HuH-7.5 (cell line): Measurements from ENCODE around the gene GPR155.

Experiments
- DNase-seq: peaks from one replicate; pipeline ENCODE4 v3.0.0; 2011; ENCODE audit warnings: low spot score

GPR155 gene, protein sequence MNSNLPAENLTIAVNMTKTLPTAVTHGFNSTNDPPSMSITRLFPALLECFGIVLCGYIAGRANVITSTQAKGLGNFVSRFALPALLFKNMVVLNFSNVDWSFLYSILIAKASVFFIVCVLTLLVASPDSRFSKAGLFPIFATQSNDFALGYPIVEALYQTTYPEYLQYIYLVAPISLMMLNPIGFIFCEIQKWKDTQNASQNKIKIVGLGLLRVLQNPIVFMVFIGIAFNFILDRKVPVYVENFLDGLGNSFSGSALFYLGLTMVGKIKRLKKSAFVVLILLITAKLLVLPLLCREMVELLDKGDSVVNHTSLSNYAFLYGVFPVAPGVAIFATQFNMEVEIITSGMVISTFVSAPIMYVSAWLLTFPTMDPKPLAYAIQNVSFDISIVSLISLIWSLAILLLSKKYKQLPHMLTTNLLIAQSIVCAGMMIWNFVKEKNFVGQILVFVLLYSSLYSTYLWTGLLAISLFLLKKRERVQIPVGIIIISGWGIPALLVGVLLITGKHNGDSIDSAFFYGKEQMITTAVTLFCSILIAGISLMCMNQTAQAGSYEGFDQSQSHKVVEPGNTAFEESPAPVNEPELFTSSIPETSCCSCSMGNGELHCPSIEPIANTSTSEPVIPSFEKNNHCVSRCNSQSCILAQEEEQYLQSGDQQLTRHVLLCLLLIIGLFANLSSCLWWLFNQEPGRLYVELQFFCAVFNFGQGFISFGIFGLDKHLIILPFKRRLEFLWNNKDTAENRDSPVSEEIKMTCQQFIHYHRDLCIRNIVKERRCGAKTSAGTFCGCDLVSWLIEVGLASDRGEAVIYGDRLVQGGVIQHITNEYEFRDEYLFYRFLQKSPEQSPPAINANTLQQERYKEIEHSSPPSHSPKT

GRCh38 chr2:174486563-174487107, at the start of gene GPR155:
TSS of gene GPR155 (minus strand) at chr2:174487029. CDS start at chr2:174481956, 5,073 bp downstream.
- DNase-seq, result peak; percentile 39

- no peak for DNase-seq
Measured at GRCh38 chr2:174535757-174536703, 49.2 kb upstream of the GPR155 start.

GRCh38 chr2:174535083-174535482, 48.3 kb upstream of the GPR155 start:
- no peak for DNase-seq

DNA sequence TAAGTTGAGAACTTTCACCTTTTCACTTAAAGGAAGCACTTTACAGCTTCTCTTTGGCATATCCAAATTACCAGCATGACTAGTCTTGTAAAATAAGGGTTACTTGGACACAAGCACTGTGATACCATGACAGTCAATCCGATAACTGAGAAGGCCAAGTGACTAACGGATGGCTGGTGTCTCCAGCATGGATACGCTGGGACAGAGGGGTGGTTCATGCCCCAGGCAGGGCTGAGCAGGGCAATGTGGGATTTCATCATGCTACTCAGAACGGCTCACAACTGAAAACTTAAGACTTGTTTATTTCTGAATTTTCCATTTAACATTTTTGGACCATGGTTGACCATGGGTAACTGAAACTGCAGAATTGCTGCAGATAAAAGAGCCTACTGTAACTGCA, 43.1 kb upstream of the GPR155 start:
- DNase-seq, result no peak

GRCh38 chr2:174527959-174528358, 41.1 kb upstream of the GPR155 start:
- no peak for DNase-seq

GRCh38 chr2:174527101-174527721, 40.4 kb upstream of the GPR155 start:
- no peak for DNase-seq

GRCh38 chr2:174524527-174524926, 37.7 kb upstream of the GPR155 start:
- no peak for DNase-seq

DNA sequence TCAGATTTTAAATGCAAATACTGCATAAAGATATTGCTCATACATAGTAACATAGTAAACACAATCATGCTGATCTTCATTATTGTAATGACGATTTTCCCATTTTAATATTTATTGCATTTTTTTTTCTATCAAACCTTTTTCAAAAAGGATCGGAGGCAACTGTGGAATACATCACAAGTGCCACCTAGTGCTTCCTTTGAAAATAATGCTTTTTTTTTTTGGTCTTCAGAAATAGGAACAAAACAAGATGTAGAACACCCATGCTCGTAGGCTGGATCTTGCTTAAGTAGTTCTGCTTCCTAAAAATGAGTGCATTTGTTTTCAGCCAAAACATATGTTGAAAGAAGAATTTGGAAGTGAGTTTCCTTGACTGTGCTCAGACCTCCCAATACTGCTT, 35.7 kb upstream of the GPR155 start:
- no peak for DNase-seq

DNA sequence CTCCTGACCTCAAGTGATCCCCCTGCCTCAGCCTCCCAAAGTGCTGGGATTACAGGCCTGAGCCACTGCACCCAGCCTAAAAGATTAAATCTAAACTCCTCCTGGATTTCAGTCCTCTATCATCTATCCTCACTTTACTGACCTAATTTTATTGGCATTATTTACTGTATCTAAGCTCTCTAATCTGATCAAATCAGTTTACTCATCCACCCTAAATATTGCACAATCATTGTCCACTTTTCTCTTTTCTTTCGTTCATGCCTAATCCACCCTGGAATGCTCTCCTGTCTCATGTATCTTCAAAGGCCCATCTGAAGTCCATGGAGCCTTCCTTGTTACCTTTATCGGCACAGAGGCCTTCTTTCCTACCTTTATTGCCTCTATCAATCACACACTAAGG, 31.6 kb upstream of the GPR155 start:
- no peak for DNase-seq

DNA sequence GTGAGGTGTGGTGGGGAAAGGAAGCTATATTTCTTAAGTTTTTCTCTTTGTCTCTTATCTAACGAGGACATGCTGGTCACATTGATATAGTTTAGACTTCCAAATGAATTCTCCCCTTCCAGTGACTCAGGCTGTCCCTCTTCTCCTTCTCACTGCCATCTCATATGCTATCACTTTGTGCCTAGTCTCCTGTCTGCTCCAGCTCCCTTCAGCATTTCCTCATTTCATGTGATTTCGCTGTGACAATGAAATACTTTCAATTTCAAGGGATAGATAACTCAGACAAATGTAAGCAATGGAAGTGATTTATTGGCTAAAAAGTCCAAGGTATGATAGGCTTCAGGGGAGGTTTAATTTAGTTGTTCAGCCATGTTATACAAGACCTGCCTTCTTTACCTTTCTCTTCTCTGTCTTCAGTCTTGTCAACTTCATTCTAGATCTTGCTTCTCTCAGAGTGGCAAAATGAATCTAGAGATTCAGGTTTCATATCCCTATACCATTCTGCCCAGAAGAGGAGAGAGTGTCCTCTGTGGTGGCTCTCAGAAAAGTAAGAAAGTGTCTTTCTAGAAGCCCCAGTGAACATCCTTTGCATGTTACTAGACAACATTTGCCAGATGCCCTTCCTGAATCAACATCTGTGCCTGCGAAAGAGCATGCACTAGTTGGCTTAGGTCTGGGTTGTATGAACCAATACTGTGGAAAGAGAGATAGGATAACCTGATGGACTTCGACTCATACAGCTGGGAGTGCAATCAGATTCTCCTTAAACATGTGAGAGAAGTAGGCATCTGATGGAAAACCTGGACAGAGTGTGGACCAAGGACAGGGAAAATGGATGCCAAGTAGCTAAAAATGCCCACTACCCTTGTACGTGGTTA, 29.9 kb upstream of the GPR155 start:
- DNase-seq, result no peak

GRCh38 chr2:174512345-174512744, 25.5 kb upstream of the GPR155 start:
- no peak for DNase-seq

DNA sequence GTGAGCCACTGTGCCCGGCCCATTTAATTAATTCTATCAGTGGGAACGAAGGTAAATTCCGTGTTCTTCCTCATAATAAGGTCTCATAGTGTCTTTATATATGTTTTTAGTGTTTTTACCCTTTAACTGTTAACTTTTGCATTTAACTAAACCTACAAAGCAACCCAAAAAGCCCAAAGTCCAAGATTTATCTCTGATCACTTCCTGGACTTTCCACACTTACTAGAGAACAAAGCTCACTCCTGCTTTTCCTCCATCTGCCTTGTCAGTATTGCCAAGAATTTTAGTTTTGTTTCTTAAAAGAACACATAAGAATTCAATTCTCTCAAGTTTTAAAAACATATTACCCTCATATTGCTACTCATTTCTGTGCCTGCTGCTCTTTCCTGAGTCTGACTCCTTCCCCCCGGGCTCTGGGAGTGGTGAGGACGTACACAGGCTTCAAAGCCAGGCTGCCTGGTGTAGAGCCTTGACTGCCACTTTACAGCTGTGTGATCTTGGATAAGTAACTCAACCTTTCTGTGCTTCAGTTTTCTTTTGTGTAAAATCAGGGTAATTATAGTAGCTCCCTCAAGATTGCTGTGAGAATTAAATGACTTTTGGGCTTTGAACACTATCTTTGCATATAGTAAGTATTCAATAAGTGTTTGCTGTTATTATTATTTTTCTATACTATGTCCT, 24.9 kb upstream of the GPR155 start:
- DNase-seq, result no peak

- no peak for DNase-seq
Measured at GRCh38 chr2:174510583-174511189, 23.9 kb upstream of the GPR155 start.

DNA sequence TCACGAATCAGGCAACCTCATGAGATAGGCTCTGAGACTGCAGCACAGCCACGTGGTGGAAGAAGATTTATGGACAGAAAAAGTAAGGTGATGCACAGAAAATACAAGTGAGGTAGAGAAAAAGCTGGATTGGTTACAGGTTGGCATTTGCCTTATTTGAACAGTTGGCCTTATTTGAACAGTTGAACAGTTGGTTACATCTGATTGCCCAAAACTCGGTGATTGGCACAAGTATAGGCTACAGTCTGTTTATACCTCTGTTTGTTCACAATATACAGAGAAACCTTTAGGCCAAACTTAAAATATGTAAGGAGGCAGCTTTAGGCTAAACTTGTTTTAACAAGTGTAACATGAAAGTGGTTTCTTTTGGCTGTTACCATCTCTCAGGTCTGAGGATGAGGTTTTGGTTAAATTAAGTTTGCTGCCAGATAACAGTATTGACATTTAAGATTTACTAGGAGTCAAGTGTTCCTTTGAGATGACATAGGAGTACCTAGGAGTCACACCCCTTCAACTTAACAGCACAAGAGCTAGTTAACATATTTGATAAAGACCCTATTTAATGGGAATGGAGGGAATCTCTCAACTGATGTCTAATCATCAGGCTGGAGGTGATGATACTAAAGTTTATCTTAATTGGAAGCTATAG, 16.5 kb upstream of the GPR155 start:
- no peak for DNase-seq

DNA sequence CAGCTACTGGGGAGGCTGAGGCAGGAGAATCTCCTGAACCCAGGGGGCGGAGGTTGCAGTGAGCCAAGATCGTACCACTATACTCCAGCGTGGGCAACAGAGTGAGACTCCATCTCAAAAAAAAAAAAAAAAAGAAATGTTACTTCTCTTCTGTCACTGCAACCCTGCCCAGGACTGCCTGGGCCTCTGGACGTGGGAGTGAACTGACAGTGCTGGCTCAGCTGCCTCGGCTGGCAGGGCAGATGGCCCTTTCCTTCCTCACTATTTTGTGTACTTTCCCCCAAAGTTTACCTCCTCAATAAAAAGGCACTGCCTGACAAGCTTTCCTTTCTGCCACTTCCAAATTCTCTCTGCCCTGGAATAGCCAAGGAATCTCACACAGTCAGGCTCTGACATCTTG, 12.5 kb upstream of the GPR155 start:
- DNase-seq, result no peak

- DNase-seq, result no peak
Measured at GRCh38 chr2:174495365-174496012, 8.7 kb upstream of the GPR155 start.

- no peak for DNase-seq
Measured at GRCh38 chr2:174493549-174494331, 6.9 kb upstream of the GPR155 start.
